ENCODE data around the gene DMRTA2.

Gene DMRTA2

GRCh38 chr1:50424045-50424883, 1.0 kb upstream of the DMRTA2 start:
- DNase-seq (ENCODE audit: low spot score) = no peak

- no peak for DNase-seq (ENCODE audit: low spot score)
Observed at GRCh38 chr1:50423670-50424000, 392 bp upstream of the DMRTA2 start.

GRCh38 chr1:50422675-50422945, 633 bp downstream of the DMRTA2 start:
- no peak for DNase-seq (ENCODE audit: low spot score)

- no peak for DNase-seq (ENCODE audit: low spot score)
Observed at GRCh38 chr1:50421768-50422674, 1.2 kb downstream of the DMRTA2 start.

- no peak for DNase-seq (ENCODE audit: low spot score)
Observed at GRCh38 chr1:50421366-50421748, 1.9 kb downstream of the DMRTA2 start.

- no peak for DNase-seq (ENCODE audit: low spot score)
Observed at GRCh38 chr1:50420689-50421365, 2.4 kb downstream of the DMRTA2 start.

GRCh38 chr1:50419907-50420677, 3.2 kb downstream of the DMRTA2 start:
- DNase-seq (ENCODE audit: low spot score) = no peak

GRCh38 chr1:50419192-50419906, 3.9 kb downstream of the DMRTA2 start:
- DNase-seq (ENCODE audit: low spot score) = no peak

- no peak for DNase-seq (ENCODE audit: low spot score)
Observed at GRCh38 chr1:50418600-50419109, 4.6 kb downstream of the DMRTA2 start.

- DNase-seq (ENCODE audit: low spot score) = no peak
Observed at GRCh38 chr1:50417946-50418599, 5.2 kb downstream of the DMRTA2 start.

GRCh38 chr1:50417507-50417906, 5.7 kb downstream of the DMRTA2 start:
- DNase-seq (ENCODE audit: low spot score) = no peak

GRCh38 chr1:50416553-50417453, 6.4 kb downstream of the DMRTA2 start:
- DNase-seq (ENCODE audit: low spot score) = no peak

GRCh38 chr1:50416150-50416527, 7.1 kb downstream of the DMRTA2 start:
- DNase-seq (ENCODE audit: low spot score) = no peak

GRCh38 chr1:50415235-50416149, 7.8 kb downstream of the DMRTA2 start:
- DNase-seq (ENCODE audit: low spot score) = no peak

- no peak for DNase-seq (ENCODE audit: low spot score)
Observed at GRCh38 chr1:50414853-50415234, 8.4 kb downstream of the DMRTA2 start.

- no peak for DNase-seq (ENCODE audit: low spot score)
Observed at GRCh38 chr1:50412813-50413476, 10.3 kb downstream of the DMRTA2 start.

- no peak for DNase-seq (ENCODE audit: low spot score)
Observed at GRCh38 chr1:50405814-50406213, 17.4 kb downstream of the DMRTA2 start.

GRCh38 chr1:50393522-50394120, 29.6 kb downstream of the DMRTA2 start:
- DNase-seq (ENCODE audit: low spot score) = no peak

Measured in globus pallidus (tissue), 1 donor.